ENCODE data around the gene CLNS1A. TPM values are rescaled to one million over a fixed set of nuclear protein-coding genes. Genes with fewer than 3 reads are reported as not detected.

The CLNS1A gene
- total RNA-seq, 2 experiments from 2014 or later: 186 to 189 TPM

GRCh38 chr11:77619576-77620198 is 17.9 kb downstream of the CLNS1A start:
- ATAC-seq: no peak
- ChIA-PET CTCF (interaction anchor here (0.8 to 2.7 kb wide), 23 partner anchors 9 to 493 kb away, joined by 3 to 17 read pairs (median 4); partner anchors contain the start of gene AQP11), POLR2A (interaction anchor here (1.4 kb wide), 1 partner anchor 14 kb away, joined by 4 read pairs; no protein-coding TSS in a partner anchor)
- no peaks in the 10 kb centered on the region for H3K4me1 Mint-ChIP-seq (ENCODE audit: low read depth)
- TF ChIP-seq CTCF (IDR thresholded peaks at IDR 0.05): peak; percentile 75
- H3K9me3 Mint-ChIP-seq: no peaks in the 10 kb centered on the region
- intact Hi-C loops (cut with micrococcal nuclease): no loop called here
- H3K27ac Mint-ChIP-seq: no peak overlapping the region
- H3K36me3 Mint-ChIP-seq (ENCODE audit: low read depth): peaks cover 46% of the 10 kb centered on the region
- DNase-seq: no peak
- H3K27me3 Mint-ChIP-seq: no peaks in the 10 kb centered on the region
- H3K4me3 Mint-ChIP-seq: no peak overlapping the region

- ATAC-seq (no peak), DNase-seq (no peak)
- intact Hi-C loops (cut with micrococcal nuclease): no loop called here
- no peaks in the 10 kb centered on the region for H3K27me3 Mint-ChIP-seq
- H3K27ac Mint-ChIP-seq: no peak overlapping the region
- H3K4me1 Mint-ChIP-seq (ENCODE audit: low read depth): no peaks in the 10 kb centered on the region
- ChIA-PET POLR2A (interaction anchor here (1.1 kb wide), 1 partner anchor 10 kb away, joined by 4 read pairs; no protein-coding TSS in a partner anchor), CTCF (interaction anchor here (0.6 to 2.7 kb wide), 5 partner anchors 22 to 745 kb away, joined by 3 to 13 read pairs (median 6); partner anchors contain the start of gene AQP11)
- H3K9me3 Mint-ChIP-seq: no peaks in the 10 kb centered on the region
- no peak overlapping the region for H3K4me3 Mint-ChIP-seq
- peaks cover 47% of the 10 kb centered on the region for H3K36me3 Mint-ChIP-seq (ENCODE audit: low read depth)
- TF ChIP-seq CTCF (IDR thresholded peaks at IDR 0.05): no peak
Observed at GRCh38 chr11:77617892-77618291, 19.7 kb downstream of the CLNS1A start.

GRCh38 chr11:77611921-77612320 is 25.7 kb downstream of the CLNS1A start:
- no peak for ATAC-seq
- H3K9me3 Mint-ChIP-seq: no peaks in the 10 kb centered on the region
- H3K36me3 Mint-ChIP-seq (ENCODE audit: low read depth): peaks cover 35% of the 10 kb centered on the region
- intact Hi-C loops (cut with micrococcal nuclease): no loop called here
- TF ChIP-seq CTCF (IDR thresholded peaks at IDR 0.05): no peak
- H3K4me1 Mint-ChIP-seq (ENCODE audit: low read depth): no peaks in the 10 kb centered on the region
- no peak overlapping the region for H3K27ac Mint-ChIP-seq
- H3K27me3 Mint-ChIP-seq: no peaks in the 10 kb centered on the region
- no peak overlapping the region for H3K4me3 Mint-ChIP-seq
- DNase-seq: no peak
- POLR2A ChIA-PET: interaction anchor here (1.1 kb wide), 1 partner anchor 10 kb away, joined by 4 read pairs; no protein-coding TSS in a partner anchor
- CTCF ChIA-PET: no interaction called here

- H3K36me3 Mint-ChIP-seq (ENCODE audit: low read depth): peaks cover 23% of the 10 kb centered on the region
- no peak for DNase-seq
- H3K9me3 Mint-ChIP-seq: no peaks in the 10 kb centered on the region
- no peak for TF ChIP-seq CTCF (IDR thresholded peaks at IDR 0.05)
- no peaks in the 10 kb centered on the region for H3K4me1 Mint-ChIP-seq (ENCODE audit: low read depth)
- ATAC-seq: no peak
- intact Hi-C loops (cut with micrococcal nuclease): no loop called here
- CTCF ChIA-PET: no interaction called here
- H3K4me3 Mint-ChIP-seq: no peak overlapping the region
- no peak overlapping the region for H3K27ac Mint-ChIP-seq
- H3K27me3 Mint-ChIP-seq: no peaks in the 10 kb centered on the region
- POLR2A ChIA-PET: no interaction called here
Observed at GRCh38 chr11:77609234-77609633, 28.4 kb downstream of the CLNS1A start.

- no peaks in the 10 kb centered on the region for H3K4me1 Mint-ChIP-seq (ENCODE audit: low read depth)
- POLR2A ChIA-PET: no interaction called here
- no peaks in the 10 kb centered on the region for H3K9me3 Mint-ChIP-seq
- DNase-seq (no peak), ATAC-seq (no peak)
- H3K27ac Mint-ChIP-seq: no peak overlapping the region
- intact Hi-C loops (cut with micrococcal nuclease): no loop called here
- no peaks in the 10 kb centered on the region for H3K27me3 Mint-ChIP-seq
- TF ChIP-seq CTCF (IDR thresholded peaks at IDR 0.05): no peak
- H3K36me3 Mint-ChIP-seq (ENCODE audit: low read depth): peaks cover 14% of the 10 kb centered on the region
- H3K4me3 Mint-ChIP-seq: no peak overlapping the region
- CTCF ChIA-PET: interaction anchor here (3.8 kb wide), 1 partner anchor 15 kb away, joined by 17 read pairs; no protein-coding TSS in a partner anchor
Observed at GRCh38 chr11:77604281-77604680, 33.3 kb downstream of the CLNS1A start.
